ENCODE data around the gene PARP6.

- no peak for TF ChIP-seq CTCF (IDR thresholded peaks at IDR 0.05)
- TF ChIP-seq EZH2 (IDR thresholded peaks at IDR 0.05; ENCODE audit: borderline replicate concordance, insufficient read depth, low read depth, low read length, poor library complexity, severe bottlenecking), result no peak
Observed at GRCh38 chr15:72265031-72265430, 7.3 kb downstream of the PARP6 start.

Measured in B cell (primary cell).